SK-N-SH (cell line): ENCODE results near the gene GFRA3. TPM values are rescaled to one million over a fixed set of nuclear protein-coding genes. Genes with fewer than 3 reads are reported as not detected.

Source experiments
- CTCF ChIA-PET: fragments of 300-600, 350-600 bp; formaldehyde crosslinking; extraction: SDS; loops from one replicate; lab custom pipeline; 2021; lab: Yijun Ruan, JAX
- POLR2A ChIA-PET: fragments of 350-600 bp; sonication (Branson Sonifier 250); formaldehyde crosslinking; extraction: SDS; loops from one replicate; lab custom pipeline; 2020; ENCODE audit warnings: antibody characterized with exemption, inconsistent platforms; lab: Yijun Ruan, JAX
- DNase-seq: peaks from one replicate; pipeline ENCODE4 v3.0.0; 2012
- H2AFZ ChIP-seq: fragments of 200-600 bp; sonication (generic); 2 replicates; pipeline ENCODE4 v1.8.1; 2016; ENCODE audit warnings: antibody characterized with exemption, mild to moderate bottlenecking, low read depth
- H3F3A ChIP-seq: fragments of 200-600 bp; sonication (generic); replicated peaks from 2 replicates; pipeline ENCODE3; 2016; ENCODE audit warnings: antibody characterized with exemption, mild to moderate bottlenecking; ENCODE audit not compliant: insufficient read depth
- H3K27ac ChIP-seq, 2 experiments: fragments of 200-500 bp in 1 of 2; fragments of 200-600 bp in 1 of 2; sonication (Bioruptor generic) in 1 of 2; sonication (generic), shearing (Covaris generic) in 1 of 2; 2 replicates each; pipeline versions ENCODE4 v1.5.1 to v1.6.1; 2014 to 2016; ENCODE audit warnings: low read depth in 2 of 2, inconsistent platforms in 1 of 2, low read length in 1 of 2, mild to moderate bottlenecking in 1 of 2, mixed read lengths in 1 of 2
- H3K27me3 ChIP-seq: fragments of 200-600 bp; sonication (generic), shearing (Covaris generic); 2 replicates; pipeline ENCODE4 v1.6.1; 2016; ENCODE audit warnings: mixed run types; ENCODE audit not compliant: insufficient read depth
- H3K36me3 ChIP-seq, 2 experiments: fragments of 200-500 bp in 1 of 2; fragments of 200-600 bp in 1 of 2; sonication (Bioruptor generic) in 1 of 2; sonication (generic) in 1 of 2; replicated peaks in 1 of 2; 2 replicates each; pipeline versions ENCODE3 to v1.5.1; 2014 to 2016; ENCODE audit warnings: low read length in 1 of 2, mild to moderate bottlenecking in 1 of 2; ENCODE audit not compliant: insufficient read depth in 2 of 2, control insufficient read depth in 1 of 2
- H3K4me1 ChIP-seq, 2 experiments: fragments of 200-500 bp in 1 of 2; fragments of 200-600 bp in 1 of 2; sonication (Bioruptor generic) in 1 of 2; sonication (generic), shearing (Covaris generic) in 1 of 2; 2 replicates each; pipeline versions ENCODE4 v1.5.1 to v1.6.1; 2014 to 2016; ENCODE audit warnings: low read depth in 1 of 2, low read length in 1 of 2, mixed run types in 1 of 2; ENCODE audit not compliant: insufficient read depth in 2 of 2, control insufficient read depth in 1 of 2
- H3K4me2 ChIP-seq: fragments of 200-600 bp; sonication (generic), shearing (Covaris generic); 2 replicates; pipeline ENCODE4 v1.6.1; 2017; ENCODE audit warnings: mixed run types
- H3K4me3 ChIP-seq, 2 experiments: fragments of 200-500 bp in 1 of 2; fragments of 200-600 bp in 1 of 2; sonication (Bioruptor generic) in 1 of 2; sonication (generic), shearing (Covaris generic) in 1 of 2; 2 replicates each; pipeline versions ENCODE4 v1.5.1 to v1.8.1; 2014 to 2016; ENCODE audit warnings: low read depth in 2 of 2, inconsistent platforms in 1 of 2, low read length in 1 of 2, mild to moderate bottlenecking in 1 of 2, mixed read lengths in 1 of 2, moderate library complexity in 1 of 2
- H3K79me2 ChIP-seq: fragments of 200-600 bp; sonication (generic); 2 replicates; pipeline ENCODE4 v1.8.1; 2017; ENCODE audit warnings: mild to moderate bottlenecking; ENCODE audit not compliant: insufficient read depth
- H3K9ac ChIP-seq: fragments of 200-600 bp; sonication (generic); 2 replicates; pipeline ENCODE4 v1.6.1; 2017; ENCODE audit warnings: mixed run types
- H3K9me2 ChIP-seq: fragments of 200-600 bp; sonication (generic); 2 replicates; pipeline ENCODE4 v1.6.1; 2017; ENCODE audit warnings: mixed run types
- H3K9me3 ChIP-seq: fragments of 200-600 bp; sonication (generic); 2 replicates; pipeline ENCODE4 v1.6.1; 2017; ENCODE audit warnings: mixed run types, mild to moderate bottlenecking, moderate library complexity
- H4K20me1 ChIP-seq: fragments of 200-600 bp; sonication (generic); 2 replicates; pipeline ENCODE4 v1.6.1; 2017; ENCODE audit warnings: mild to moderate bottlenecking, mixed run types; ENCODE audit not compliant: insufficient read depth
- CHD2 ChIP-seq: fragments of 150-350 bp; IDR thresholded peaks from 2 replicates; pipeline ENCODE4 v1.6.1; 2018; ENCODE audit warnings: low read length; ENCODE audit not compliant: partially characterized antibody
- EP300 ChIP-seq, 2 experiments: IDR thresholded peaks; 2 replicates each; pipeline versions ENCODE4 v1.4.0 to v1.6.1; 2012; ENCODE audit warnings: borderline replicate concordance in 1 of 2, low read depth in 1 of 2, low read length in 1 of 2
- FOSL2 ChIP-seq: IDR thresholded peaks from 2 replicates; pipeline ENCODE4 v1.4.0; 2012; ENCODE audit warnings: low read depth, mild to moderate bottlenecking, moderate library complexity, borderline replicate concordance
- FOXM1 ChIP-seq: IDR thresholded peaks from 2 replicates; pipeline ENCODE4 v1.4.0; 2012; ENCODE audit warnings: low read depth, mild to moderate bottlenecking
- GABPA ChIP-seq: IDR thresholded peaks from 2 replicates; pipeline ENCODE4 v1.4.0; 2012; ENCODE audit warnings: low read depth, mild to moderate bottlenecking
- GATA2 ChIP-seq: sonication (generic); formaldehyde crosslinking; IDR thresholded peaks from 2 replicates; pipeline ENCODE4 v1.5.0; 2020; ENCODE audit warnings: mild to moderate bottlenecking, missing genetic modification reagents
- JUND ChIP-seq: IDR thresholded peaks from 2 replicates; pipeline ENCODE4 v1.4.0; 2012
- NRF1 ChIP-seq: IDR thresholded peaks from 2 replicates; pipeline ENCODE4 v1.6.1; 2012; ENCODE audit warnings: low read depth, mild to moderate bottlenecking, low read length
- POLR2AphosphoS5 ChIP-seq: IDR thresholded peaks from 2 replicates; pipeline ENCODE4 v1.6.1; 2012; ENCODE audit warnings: low read depth, low read length
- RAD21 ChIP-seq: IDR thresholded peaks from 2 replicates; pipeline ENCODE4 v1.6.1; 2012; ENCODE audit warnings: mild to moderate bottlenecking, low read length
- TAF1 ChIP-seq: IDR thresholded peaks from 2 replicates; pipeline ENCODE4 v1.6.1; 2012; ENCODE audit warnings: low read depth, mild to moderate bottlenecking, low read length, moderate library complexity, borderline replicate concordance
- TCF12 ChIP-seq: IDR thresholded peaks from 2 replicates; pipeline ENCODE4 v1.4.0; 2012
- YY1 ChIP-seq: IDR thresholded peaks from 2 replicates; pipeline ENCODE4 v1.4.0; 2012; ENCODE audit warnings: low read depth, mild to moderate bottlenecking
- WGBS: methylation state at CpG from one replicate; pipeline ENCODE4 v1.1.6; 2017; ENCODE audit warnings: low lambda C conversion rate; 5-methylcytosine and 5-hydroxymethylcytosine counted together
- polyA plus RNA-seq, 3 experiments: library from polyadenylated mRNA; depleted of rRNA; stranded (reverse); fragments of >200 nt; gene quantifications; 2 replicates each; pipeline ENCODE4 v1.2.3, GENCODE V29; 2012
- TF ChIP-seq, protein P1 (sequence below): IDR thresholded peaks from 2 replicates; pipeline ENCODE4 v1.4.0; 2012; ENCODE audit warnings: low read depth, borderline replicate concordance
- TF ChIP-seq, protein P2 (sequence below): fragments of 150-350 bp; IDR thresholded peaks from 2 replicates; pipeline ENCODE4 v1.6.1; 2017; ENCODE audit warnings: antibody characterized with exemption, low read length, low read depth, borderline replicate concordance
- TF ChIP-seq, protein P3 (sequence below): IDR thresholded peaks from 2 replicates; pipeline ENCODE4; 2012
- TF ChIP-seq, protein P4 (sequence below): fragments of 150-350 bp; IDR thresholded peaks from 2 replicates; pipeline ENCODE4 v1.6.1; 2016; ENCODE audit warnings: mild to moderate bottlenecking, low read depth, low read length
- TF ChIP-seq, protein P5 (sequence below): IDR thresholded peaks from 2 replicates; pipeline ENCODE4 v1.4.0; 2012; ENCODE audit warnings: low read depth

GFRA3 gene
- polyA plus RNA-seq, 1 of the 3 experiments (the other 2 are of a cell fraction): 0.15 TPM

DNA sequence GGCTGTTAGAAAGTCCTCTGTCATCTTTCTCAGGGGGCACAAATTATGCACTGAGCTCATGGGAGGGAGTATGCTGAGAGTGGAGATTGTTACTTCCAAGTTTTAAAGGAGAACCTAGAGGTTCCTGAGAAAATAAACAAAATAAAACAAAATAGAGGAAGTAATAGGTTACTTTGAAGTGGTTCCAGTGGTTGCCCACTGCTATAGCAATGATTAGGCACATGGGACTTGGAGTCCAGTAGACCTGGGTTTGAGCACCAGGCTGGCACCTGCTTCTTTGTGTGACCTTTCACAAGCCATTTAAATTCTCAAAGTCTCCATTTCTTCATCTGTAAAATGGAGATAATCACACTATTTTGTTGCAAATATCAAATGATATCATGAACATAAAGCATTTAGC is 47.5 kb downstream of the GFRA3 start:
- TF ChIP-seq, protein P1, sequence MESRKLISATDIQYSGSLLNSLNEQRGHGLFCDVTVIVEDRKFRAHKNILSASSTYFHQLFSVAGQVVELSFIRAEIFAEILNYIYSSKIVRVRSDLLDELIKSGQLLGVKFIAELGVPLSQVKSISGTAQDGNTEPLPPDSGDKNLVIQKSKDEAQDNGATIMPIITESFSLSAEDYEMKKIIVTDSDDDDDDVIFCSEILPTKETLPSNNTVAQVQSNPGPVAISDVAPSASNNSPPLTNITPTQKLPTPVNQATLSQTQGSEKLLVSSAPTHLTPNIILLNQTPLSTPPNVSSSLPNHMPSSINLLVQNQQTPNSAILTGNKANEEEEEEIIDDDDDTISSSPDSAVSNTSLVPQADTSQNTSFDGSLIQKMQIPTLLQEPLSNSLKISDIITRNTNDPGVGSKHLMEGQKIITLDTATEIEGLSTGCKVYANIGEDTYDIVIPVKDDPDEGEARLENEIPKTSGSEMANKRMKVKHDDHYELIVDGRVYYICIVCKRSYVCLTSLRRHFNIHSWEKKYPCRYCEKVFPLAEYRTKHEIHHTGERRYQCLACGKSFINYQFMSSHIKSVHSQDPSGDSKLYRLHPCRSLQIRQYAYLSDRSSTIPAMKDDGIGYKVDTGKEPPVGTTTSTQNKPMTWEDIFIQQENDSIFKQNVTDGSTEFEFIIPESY: no peak
- TF ChIP-seq RAD21 (no peak), JUND (no peak), FOSL2 (no peak), TAF1 (no peak), TCF12 (no peak), NRF1 (no peak), FOXM1 (no peak)
- TF ChIP-seq, protein P2, sequence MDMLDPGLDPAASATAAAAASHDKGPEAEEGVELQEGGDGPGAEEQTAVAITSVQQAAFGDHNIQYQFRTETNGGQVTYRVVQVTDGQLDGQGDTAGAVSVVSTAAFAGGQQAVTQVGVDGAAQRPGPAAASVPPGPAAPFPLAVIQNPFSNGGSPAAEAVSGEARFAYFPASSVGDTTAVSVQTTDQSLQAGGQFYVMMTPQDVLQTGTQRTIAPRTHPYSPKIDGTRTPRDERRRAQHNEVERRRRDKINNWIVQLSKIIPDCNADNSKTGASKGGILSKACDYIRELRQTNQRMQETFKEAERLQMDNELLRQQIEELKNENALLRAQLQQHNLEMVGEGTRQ: no peak
- TF ChIP-seq, protein P3, sequence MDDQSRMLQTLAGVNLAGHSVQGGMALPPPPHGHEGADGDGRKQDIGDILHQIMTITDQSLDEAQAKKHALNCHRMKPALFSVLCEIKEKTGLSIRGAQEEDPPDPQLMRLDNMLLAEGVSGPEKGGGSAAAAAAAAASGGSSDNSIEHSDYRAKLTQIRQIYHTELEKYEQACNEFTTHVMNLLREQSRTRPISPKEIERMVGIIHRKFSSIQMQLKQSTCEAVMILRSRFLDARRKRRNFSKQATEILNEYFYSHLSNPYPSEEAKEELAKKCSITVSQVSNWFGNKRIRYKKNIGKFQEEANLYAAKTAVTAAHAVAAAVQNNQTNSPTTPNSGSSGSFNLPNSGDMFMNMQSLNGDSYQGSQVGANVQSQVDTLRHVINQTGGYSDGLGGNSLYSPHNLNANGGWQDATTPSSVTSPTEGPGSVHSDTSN: no peak

DNA sequence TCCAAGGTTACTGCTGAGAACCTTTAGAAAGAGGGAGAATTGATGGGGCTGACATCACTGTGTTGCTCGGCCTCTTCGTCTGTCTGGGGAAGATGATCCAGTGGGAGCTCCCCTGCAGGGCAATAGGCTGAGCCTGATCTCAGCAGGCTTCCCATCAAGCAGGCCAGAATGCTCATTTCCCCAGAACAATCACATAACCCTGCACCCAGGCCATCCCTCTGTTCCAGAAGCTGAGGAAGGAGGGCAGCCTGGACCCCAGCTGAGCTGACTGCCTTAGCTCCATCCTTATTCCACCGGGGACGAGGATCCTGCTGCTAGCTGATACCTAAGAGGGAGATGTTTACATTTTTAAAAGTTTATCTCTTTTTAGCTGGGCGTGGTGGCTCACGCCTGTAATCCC is 49.7 kb downstream of the GFRA3 start:
- no peaks in the 10 kb centered on the region for H3K9me3 ChIP-seq
- CTCF ChIA-PET: interaction anchor here (0.8 to 7.2 kb wide), 7 partner anchors 16 to 186 kb away, joined by 3 to 125 read pairs (median 30); partner anchors contain the start of genes GFRA3 and KDM3B
- 92% methylated on average over 6 of the region's 6 CpGs for WGBS
- TF ChIP-seq FOXM1 (no peak), CHD2 (no peak), YY1 (no peak), POLR2AphosphoS5 (no peak), EP300 (IDR thresholded peaks at IDR 0.05; ENCODE audit: borderline replicate concordance in 1 of 2, low read depth in 1 of 2, low read length in 1 of 2) (no peak), GABPA (no peak), GATA2 (CRISPR knock-in tag) (no peak)
- TF ChIP-seq, protein P4, sequence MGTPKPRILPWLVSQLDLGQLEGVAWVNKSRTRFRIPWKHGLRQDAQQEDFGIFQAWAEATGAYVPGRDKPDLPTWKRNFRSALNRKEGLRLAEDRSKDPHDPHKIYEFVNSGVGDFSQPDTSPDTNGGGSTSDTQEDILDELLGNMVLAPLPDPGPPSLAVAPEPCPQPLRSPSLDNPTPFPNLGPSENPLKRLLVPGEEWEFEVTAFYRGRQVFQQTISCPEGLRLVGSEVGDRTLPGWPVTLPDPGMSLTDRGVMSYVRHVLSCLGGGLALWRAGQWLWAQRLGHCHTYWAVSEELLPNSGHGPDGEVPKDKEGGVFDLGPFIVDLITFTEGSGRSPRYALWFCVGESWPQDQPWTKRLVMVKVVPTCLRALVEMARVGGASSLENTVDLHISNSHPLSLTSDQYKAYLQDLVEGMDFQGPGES: no peak
- TF ChIP-seq, protein P5, sequence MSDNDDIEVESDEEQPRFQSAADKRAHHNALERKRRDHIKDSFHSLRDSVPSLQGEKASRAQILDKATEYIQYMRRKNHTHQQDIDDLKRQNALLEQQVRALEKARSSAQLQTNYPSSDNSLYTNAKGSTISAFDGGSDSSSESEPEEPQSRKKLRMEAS: no peak
- TF ChIP-seq, all 33 proteins: peak for 0
- POLR2A ChIA-PET: interaction anchor here (0.6 kb wide), 1 partner anchor 18 kb away, joined by 3 read pairs; no protein-coding TSS in a partner anchor
- H3K9ac ChIP-seq: no peak overlapping the region
- no peaks in the 10 kb centered on the region; the same call in 1 of the 2 replicates for H3K27me3 ChIP-seq
- no peak overlapping the region for H3K4me2 ChIP-seq
- H3K4me3 ChIP-seq: no peak overlapping the region
- DNase-seq: no peak
- H2AFZ ChIP-seq: no peak overlapping the region
- H4K20me1 ChIP-seq: no peaks in the 10 kb centered on the region
- no peaks in the 10 kb centered on the region for H3K9me2 ChIP-seq
- H3K36me3 ChIP-seq: no peaks in the 10 kb centered on the region
- H3K27ac ChIP-seq: no peak overlapping the region
- no peaks in the 10 kb centered on the region for H3F3A ChIP-seq
- no peaks in the 10 kb centered on the region for H3K79me2 ChIP-seq
- H3K4me1 ChIP-seq: no peaks in the 10 kb centered on the region; a peak in 1 of 4 replicates

More for the DNA sequence above, 47.5 kb downstream of the GFRA3 start:
- Histone ChIP-seq H3K79me2 (no peaks in the 10 kb centered on the region), H3F3A (peaks cover 12% of the 10 kb centered on the region), H3K27me3 (no peaks in the 10 kb centered on the region; the same call in 1 of the 2 replicates), H3K9me3 (no peaks in the 10 kb centered on the region), H3K27ac (no peak overlapping the region), H3K9me2 (no peaks in the 10 kb centered on the region), H4K20me1 (no peaks in the 10 kb centered on the region), H3K4me1 (peaks cover 0 to 9% of the 10 kb centered on the region in 2 experiments; a peak in 1 of 4 replicates), H3K4me2 (no peak overlapping the region), H3K36me3 (no peaks in the 10 kb centered on the region), H2AFZ (no peak overlapping the region), H3K9ac (no peak overlapping the region), H3K4me3 (no peak overlapping the region)
- DNase-seq: no peak
- POLR2A ChIA-PET: no interaction called here
- CTCF ChIA-PET: no interaction called here
